ENCODE results near the gene TBC1D2B.
"Not testable (repeated sequence)": the region's sequence is repeated elsewhere in the genome, so short reads cannot be mapped to it uniquely, and the experiment has no call there.

The TBC1D2B gene

GRCh38 chr15:77993970-77994693, 83.4 kb downstream of the TBC1D2B start:
- H3K4me1 ChIP-seq (ENCODE audit: control insufficient read depth in 1 of 2, insufficient read depth in 1 of 2, low read depth in 1 of 2, low read length in 1 of 2), result not testable (repeated sequence)
- peak overlapping the region; percentile 20 for H3K27ac ChIP-seq

GRCh38 chr15:77993374-77993911, 84.1 kb downstream of the TBC1D2B start:
- Histone ChIP-seq H3K4me1 (ENCODE audit: control insufficient read depth in 1 of 2, insufficient read depth in 1 of 2, low read depth in 1 of 2, low read length in 1 of 2) (peaks cover 0 to 5% of the 10 kb centered on the region in 2 experiments), H3K9me3 (no peaks in the 10 kb centered on the region), H3K27me3 (no peaks in the 10 kb centered on the region), H3K27ac (peak overlapping the region; percentile 20), H3K36me3 (peaks cover 66% of the 10 kb centered on the region), H3K4me3 (ENCODE audit: low read depth in 1 of 2, low read length in 1 of 2) (no peak overlapping the region)
- TF ChIP-seq CTCF (IDR thresholded peaks at IDR 0.05), result no peak

More at GRCh38 chr15:77993970-77994693, 83.4 kb downstream of the TBC1D2B start:
- not testable (repeated sequence) for H3K9me3 ChIP-seq; H3K27me3 ChIP-seq; H3K4me3 ChIP-seq (ENCODE audit: low read depth in 1 of 2, low read length in 1 of 2)
- H3K36me3 ChIP-seq, result peaks cover 71% of the 10 kb centered on the region

- Histone ChIP-seq H3K9me3 (no peaks in the 10 kb centered on the region), H3K4me1 (ENCODE audit: control insufficient read depth in 1 of 2, insufficient read depth in 1 of 2, low read depth in 1 of 2, low read length in 1 of 2) (peaks cover 0 to 5% of the 10 kb centered on the region in 2 experiments)
Observed at GRCh38 chr15:77992356-77993222, 84.9 kb downstream of the TBC1D2B start.

GRCh38 chr15:77991658-77992201, 85.8 kb downstream of the TBC1D2B start:
- peaks cover 48% of the 10 kb centered on the region for H3K36me3 ChIP-seq
- not testable (repeated sequence) for H3K27me3 ChIP-seq; H3K9me3 ChIP-seq; H3K4me3 ChIP-seq (ENCODE audit: low read depth in 1 of 2, low read length in 1 of 2); H3K27ac ChIP-seq; H3K4me1 ChIP-seq (ENCODE audit: control insufficient read depth in 1 of 2, insufficient read depth in 1 of 2, low read depth in 1 of 2, low read length in 1 of 2)

More at GRCh38 chr15:77992356-77993222, 84.9 kb downstream of the TBC1D2B start:
- Histone ChIP-seq H3K4me3 (ENCODE audit: low read depth in 1 of 2, low read length in 1 of 2) (no peak overlapping the region), H3K36me3 (peaks cover 57% of the 10 kb centered on the region), H3K27me3 (no peaks in the 10 kb centered on the region), H3K27ac (no peak overlapping the region)
- no peak for TF ChIP-seq CTCF (IDR thresholded peaks at IDR 0.05)

GRCh38 chr15:77991029-77991406, 86.5 kb downstream of the TBC1D2B start:
- Histone ChIP-seq H3K4me3 (ENCODE audit: low read depth in 1 of 2, low read length in 1 of 2) (no peak overlapping the region), H3K4me1 (ENCODE audit: control insufficient read depth in 1 of 2, insufficient read depth in 1 of 2, low read depth in 1 of 2, low read length in 1 of 2) (peaks cover 0 to 5% of the 10 kb centered on the region in 2 experiments), H3K9me3 (no peaks in the 10 kb centered on the region), H3K27me3 (no peaks in the 10 kb centered on the region), H3K27ac (no peak overlapping the region), H3K36me3 (peaks cover 41% of the 10 kb centered on the region)
- TF ChIP-seq CTCF (IDR thresholded peaks at IDR 0.05), result no peak

GRCh38 chr15:77989296-77990143, 88.0 kb downstream of the TBC1D2B start:
- no peaks in the 10 kb centered on the region for H3K27me3 ChIP-seq
- H3K36me3 ChIP-seq, result peaks cover 31% of the 10 kb centered on the region
- peaks cover 0 to 5% of the 10 kb centered on the region in 2 experiments for H3K4me1 ChIP-seq (ENCODE audit: control insufficient read depth in 1 of 2, insufficient read depth in 1 of 2, low read depth in 1 of 2, low read length in 1 of 2)
- no peak overlapping the region for H3K4me3 ChIP-seq (ENCODE audit: low read depth in 1 of 2, low read length in 1 of 2)
- H3K27ac ChIP-seq, result no peak overlapping the region
- no peaks in the 10 kb centered on the region for H3K9me3 ChIP-seq
- no peak for TF ChIP-seq CTCF (IDR thresholded peaks at IDR 0.05)

All from neutrophil (primary cell).